Kidney (tissue), 14 donors: Measurements from ENCODE around the gene GRB10. TPM values are rescaled to one million over a fixed set of nuclear protein-coding genes. Genes with fewer than 3 reads are reported as not detected.

Experiments
- DNase-seq, 5 donors: peaks; one replicate each; pipeline ENCODE4 v3.0.0-alpha.2; 2013 to 2020
- FAIRE-seq: peaks from 2 replicates; lab custom pipeline; 2012; peaks lifted over from hg19 to GRCh38; lab: Jason Lieb, UNC
- H3K27ac ChIP-seq, 2 donors: one replicate each; pipeline ENCODE4 v1.7.0; 2013; ENCODE audit warnings: low read depth in 2 of 2, low read length in 2 of 2, inconsistent platforms in 1 of 2
- H3K27me3 ChIP-seq: one replicate; pipeline ENCODE4 v1.7.1; 2013; ENCODE audit warnings: low read length, inconsistent platforms; ENCODE audit not compliant: control insufficient read depth, insufficient read depth
- H3K36me3 ChIP-seq, 3 donors: one replicate each; pipeline versions ENCODE4 v1.7.0 to v1.7.1; 2013; ENCODE audit warnings: low read length in 3 of 3, control low read depth in 1 of 3, inconsistent platforms in 1 of 3; ENCODE audit not compliant: insufficient read depth in 3 of 3, control insufficient read depth in 2 of 3
- H3K4me1 ChIP-seq, 3 donors: one replicate each; pipeline versions ENCODE4 v1.7.0 to v1.7.1; 2013; ENCODE audit warnings: low read length in 3 of 3, inconsistent platforms in 1 of 3, low read depth in 1 of 3; ENCODE audit not compliant: control insufficient read depth in 2 of 3, insufficient read depth in 2 of 3
- H3K4me3 ChIP-seq, 3 donors: one replicate each; pipeline versions ENCODE4 v1.7.0 to v1.8.1; 2013; ENCODE audit warnings: low read length in 3 of 3, control low read depth in 1 of 3, inconsistent platforms in 1 of 3
- H3K9ac ChIP-seq, 3 donors: one replicate each; pipeline versions ENCODE4 v1.7.0 to v1.7.1; 2013; ENCODE audit warnings: low read length in 3 of 3, control low read depth in 1 of 3, inconsistent platforms in 1 of 3
- H3K9me3 ChIP-seq, 3 donors: one replicate each; pipeline versions ENCODE4 v1.7.0 to v1.7.1; 2013; ENCODE audit warnings: low read length in 3 of 3, control low read depth in 1 of 3, inconsistent platforms in 1 of 3; ENCODE audit not compliant: control insufficient read depth in 2 of 3, insufficient read depth in 1 of 3
- intact Hi-C: fragments of 100-400 bp; cut with DNase I; formaldehyde crosslinking; loops from one replicate; pipeline ENCODE4 v1.11.1; 2022
- polyA plus RNA-seq: library from polyadenylated mRNA; stranded (reverse); fragments of 350-450 nt; fragmentation: Illumina TruSeq; extraction: RNeasy Lipid Tissue Mini Kit (QIAGEN cat#74804); gene quantifications from one replicate; pipeline ENCODE4 v1.2.3, GENCODE V29; 2014; ENCODE audit warnings: low read depth, low replicate concordance; ENCODE audit not compliant: insufficient read depth
- total RNA-seq: library from RNA; stranded (reverse); fragmentation: NEBNext Ultra II Directional; extraction: Animal tissue kit (Norgen Biotek cat#: 25700); gene quantifications from one replicate; pipeline ENCODE4 v1.2.1, GENCODE V29; 2021
- TF ChIP-seq, protein P1 (sequence below): IDR thresholded peaks from 3 replicates; pipeline ENCODE4 v1.5.1; 2012; ENCODE audit warnings: mild to moderate bottlenecking, moderate library complexity, borderline replicate concordance; ENCODE audit not compliant: insufficient read depth; ENCODE audit errors: extremely low read depth
- donor health status: control.
- donor health status: control.
- donor health status: control.
- donor health status: control.
- donor health status: control.
- donor health status: DM: yes; HTN: yes; CAD: no.
- donor health status: Normal renal cell carcinoma (clear cell type).

GRB10 gene
- total and polyA plus RNA-seq, 2 donors from 2014 or later = 32.3 to 57.8 TPM

DNA sequence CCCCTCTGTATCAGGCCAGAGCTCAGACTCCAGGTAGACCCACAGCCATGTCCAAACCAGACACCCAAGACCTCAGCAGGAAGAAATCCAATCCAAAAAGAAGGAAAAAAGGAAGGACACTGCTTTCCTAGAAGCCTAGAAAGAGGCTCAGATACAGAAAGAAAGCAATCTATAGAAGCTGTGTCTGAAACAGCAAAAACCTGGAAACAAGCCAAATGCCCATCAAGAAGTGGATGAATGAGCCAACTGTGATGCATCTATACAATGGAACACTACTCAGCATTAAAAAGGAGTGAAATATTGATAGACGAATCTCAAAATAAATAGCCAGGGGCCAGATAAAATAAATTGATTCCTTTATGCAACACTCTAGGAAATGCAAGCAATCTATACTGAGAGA lies 31.6 kb downstream of the GRB10 start:
- intact Hi-C loops = no loop called here
- Histone ChIP-seq H3K9ac (no peak overlapping the region), H3K36me3 (peaks cover 0 to 8% (median 0%) of the 10 kb centered on the region in 3 donors), H3K27me3 (no peaks in the 10 kb centered on the region), H3K9me3 (no peaks in the 10 kb centered on the region), H3K27ac (no peak overlapping the region), H3K4me3 (no peak overlapping the region), H3K4me1 (peaks cover 0 to 7% (median 3%) of the 10 kb centered on the region in 3 donors)
- DNase-seq (no peak), FAIRE-seq (no peak)
- TF ChIP-seq, protein P1, sequence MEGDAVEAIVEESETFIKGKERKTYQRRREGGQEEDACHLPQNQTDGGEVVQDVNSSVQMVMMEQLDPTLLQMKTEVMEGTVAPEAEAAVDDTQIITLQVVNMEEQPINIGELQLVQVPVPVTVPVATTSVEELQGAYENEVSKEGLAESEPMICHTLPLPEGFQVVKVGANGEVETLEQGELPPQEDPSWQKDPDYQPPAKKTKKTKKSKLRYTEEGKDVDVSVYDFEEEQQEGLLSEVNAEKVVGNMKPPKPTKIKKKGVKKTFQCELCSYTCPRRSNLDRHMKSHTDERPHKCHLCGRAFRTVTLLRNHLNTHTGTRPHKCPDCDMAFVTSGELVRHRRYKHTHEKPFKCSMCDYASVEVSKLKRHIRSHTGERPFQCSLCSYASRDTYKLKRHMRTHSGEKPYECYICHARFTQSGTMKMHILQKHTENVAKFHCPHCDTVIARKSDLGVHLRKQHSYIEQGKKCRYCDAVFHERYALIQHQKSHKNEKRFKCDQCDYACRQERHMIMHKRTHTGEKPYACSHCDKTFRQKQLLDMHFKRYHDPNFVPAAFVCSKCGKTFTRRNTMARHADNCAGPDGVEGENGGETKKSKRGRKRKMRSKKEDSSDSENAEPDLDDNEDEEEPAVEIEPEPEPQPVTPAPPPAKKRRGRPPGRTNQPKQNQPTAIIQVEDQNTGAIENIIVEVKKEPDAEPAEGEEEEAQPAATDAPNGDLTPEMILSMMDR = no peak

DNA sequence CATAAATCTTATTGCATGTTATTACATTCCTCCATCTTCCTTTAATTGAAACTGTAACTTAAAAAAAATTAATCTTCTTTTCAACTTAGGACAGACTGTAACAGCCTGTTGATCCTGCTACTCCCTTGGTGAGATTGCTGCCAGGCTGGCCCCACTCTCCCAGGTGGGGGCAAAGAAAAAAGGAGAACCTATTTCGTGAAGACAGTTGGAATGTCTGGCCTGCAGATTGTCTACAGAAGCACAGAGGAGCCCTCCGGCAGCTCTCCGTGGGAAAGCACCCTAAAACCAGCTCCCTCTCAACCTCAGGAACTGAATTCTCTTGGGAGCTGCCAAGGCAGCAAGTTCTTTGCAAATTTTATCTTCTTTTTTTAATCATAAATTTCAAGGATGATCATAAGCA lies 32.8 kb downstream of the GRB10 start:
- intact Hi-C loops = no loop called here
- FAIRE-seq (no peak), DNase-seq (no peak)
- H3K36me3 ChIP-seq = peaks cover 0 to 5% (median 0%) of the 10 kb centered on the region in 3 donors
- H3K4me1 ChIP-seq = peaks cover 0 to 3% (median 0%) of the 10 kb centered on the region in 3 donors
- H3K9ac ChIP-seq = no peak overlapping the region
- H3K9me3 ChIP-seq = no peaks in the 10 kb centered on the region
- H3K4me3 ChIP-seq = no peak overlapping the region
- no peak overlapping the region for H3K27ac ChIP-seq
- no peaks in the 10 kb centered on the region for H3K27me3 ChIP-seq
- TF ChIP-seq, protein P1 = no peak

DNA sequence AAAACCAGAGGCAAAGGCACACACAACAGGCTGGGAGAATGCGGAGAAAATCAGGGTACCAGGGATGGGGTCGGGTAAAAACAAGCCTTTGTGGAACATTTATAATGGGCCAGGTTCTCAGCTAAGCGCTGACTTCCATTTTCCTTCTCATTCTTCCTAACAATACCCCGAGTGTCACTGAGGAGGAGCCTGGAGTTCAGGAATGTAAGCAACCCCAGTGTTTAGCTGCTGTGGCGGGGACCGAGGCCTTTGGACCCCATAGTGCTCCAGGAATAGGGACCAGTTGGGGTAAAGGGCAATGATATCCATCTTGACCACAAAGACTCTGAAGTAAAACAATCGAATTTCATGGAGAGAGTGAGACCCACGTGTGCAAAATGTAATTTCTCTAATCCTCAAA lies 34.2 kb downstream of the GRB10 start:
- Histone ChIP-seq H3K9me3 (no peaks in the 10 kb centered on the region), H3K4me1 (no peaks in the 10 kb centered on the region), H3K27me3 (no peaks in the 10 kb centered on the region), H3K36me3 (peaks cover 0 to 5% (median 0%) of the 10 kb centered on the region in 3 donors), H3K9ac (no peak overlapping the region), H3K4me3 (no peak overlapping the region), H3K27ac (no peak overlapping the region)
- intact Hi-C loops = no loop called here
- DNase-seq = no peak
- TF ChIP-seq, protein P1 = no peak
- FAIRE-seq = no peak

DNA sequence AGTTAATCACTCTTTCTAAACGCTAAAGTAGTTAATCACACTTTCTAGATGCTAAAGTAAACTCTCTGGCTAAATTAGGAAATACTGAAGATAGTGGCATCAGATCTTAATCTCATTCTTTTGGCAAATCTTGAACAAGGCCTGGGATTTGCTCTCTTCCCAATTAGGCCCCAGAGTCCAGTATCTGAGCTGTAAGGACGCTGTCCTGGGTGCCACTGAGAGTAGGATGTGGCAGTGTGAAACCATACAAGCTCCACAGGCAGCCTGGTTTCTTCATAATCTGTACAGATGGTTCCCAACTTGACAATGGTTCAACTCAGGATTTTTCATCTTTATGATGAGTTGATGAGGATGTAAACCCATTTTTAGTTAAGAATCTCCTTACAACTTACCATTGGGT lies 36.9 kb downstream of the GRB10 start:
- Histone ChIP-seq H3K9me3 (no peaks in the 10 kb centered on the region), H3K27me3 (no peaks in the 10 kb centered on the region), H3K4me3 (no peak overlapping the region), H3K9ac (no peak overlapping the region), H3K4me1 (no peaks in the 10 kb centered on the region), H3K27ac (no peak overlapping the region), H3K36me3 (peaks cover 0 to 5% (median 0%) of the 10 kb centered on the region in 3 donors)
- intact Hi-C loops = no loop called here
- FAIRE-seq = no peak
- DNase-seq = no peak
- TF ChIP-seq, protein P1 = no peak
